ENCODE data around the gene AQP10.
A peak's percentile ranks its signal among the peaks of the same experiment; 100 is the strongest.

DNA sequence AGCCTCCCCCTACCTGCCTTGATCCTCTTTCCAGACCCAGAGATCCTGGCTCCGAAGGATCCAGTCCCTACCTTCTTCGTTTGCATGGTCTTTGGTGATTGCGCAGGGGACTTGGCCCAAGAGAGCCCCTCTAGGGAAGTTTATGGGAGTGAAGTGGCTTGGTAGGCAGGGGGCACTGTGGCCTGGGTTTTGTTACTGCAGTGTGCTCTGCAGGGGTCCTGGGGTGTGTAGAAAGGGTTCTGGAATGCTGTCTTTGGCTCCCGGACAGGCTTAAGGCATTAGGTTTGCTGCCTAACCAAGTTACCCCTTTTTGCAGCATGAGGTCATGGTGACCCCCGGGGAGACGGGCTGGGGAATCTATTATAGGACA is 8.2 kb downstream of the AQP10 start:
- TF ChIP-seq, protein P1, sequence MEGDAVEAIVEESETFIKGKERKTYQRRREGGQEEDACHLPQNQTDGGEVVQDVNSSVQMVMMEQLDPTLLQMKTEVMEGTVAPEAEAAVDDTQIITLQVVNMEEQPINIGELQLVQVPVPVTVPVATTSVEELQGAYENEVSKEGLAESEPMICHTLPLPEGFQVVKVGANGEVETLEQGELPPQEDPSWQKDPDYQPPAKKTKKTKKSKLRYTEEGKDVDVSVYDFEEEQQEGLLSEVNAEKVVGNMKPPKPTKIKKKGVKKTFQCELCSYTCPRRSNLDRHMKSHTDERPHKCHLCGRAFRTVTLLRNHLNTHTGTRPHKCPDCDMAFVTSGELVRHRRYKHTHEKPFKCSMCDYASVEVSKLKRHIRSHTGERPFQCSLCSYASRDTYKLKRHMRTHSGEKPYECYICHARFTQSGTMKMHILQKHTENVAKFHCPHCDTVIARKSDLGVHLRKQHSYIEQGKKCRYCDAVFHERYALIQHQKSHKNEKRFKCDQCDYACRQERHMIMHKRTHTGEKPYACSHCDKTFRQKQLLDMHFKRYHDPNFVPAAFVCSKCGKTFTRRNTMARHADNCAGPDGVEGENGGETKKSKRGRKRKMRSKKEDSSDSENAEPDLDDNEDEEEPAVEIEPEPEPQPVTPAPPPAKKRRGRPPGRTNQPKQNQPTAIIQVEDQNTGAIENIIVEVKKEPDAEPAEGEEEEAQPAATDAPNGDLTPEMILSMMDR (IDR thresholded peaks at IDR 0.05; ENCODE audit: low read depth, low read length, poor library complexity, severe bottlenecking), result peak; percentile 33
- TF ChIP-seq EZH2phosphoT487 (IDR thresholded peaks at IDR 0.05; ENCODE audit: borderline replicate concordance, low read length), result no peak

Data from DOHH2 (cell line).